ENCODE results near the gene RTBDN. TPM values are rescaled to one million over a fixed set of nuclear protein-coding genes. Genes with fewer than 3 reads are reported as not detected.

RTBDN gene
- total and polyA plus RNA-seq, 10 of the 15 experiments (the other 5 are each of a cell fraction or from before 2014, with no cell fraction given): 0.45 TPM; not detected in 9

DNA sequence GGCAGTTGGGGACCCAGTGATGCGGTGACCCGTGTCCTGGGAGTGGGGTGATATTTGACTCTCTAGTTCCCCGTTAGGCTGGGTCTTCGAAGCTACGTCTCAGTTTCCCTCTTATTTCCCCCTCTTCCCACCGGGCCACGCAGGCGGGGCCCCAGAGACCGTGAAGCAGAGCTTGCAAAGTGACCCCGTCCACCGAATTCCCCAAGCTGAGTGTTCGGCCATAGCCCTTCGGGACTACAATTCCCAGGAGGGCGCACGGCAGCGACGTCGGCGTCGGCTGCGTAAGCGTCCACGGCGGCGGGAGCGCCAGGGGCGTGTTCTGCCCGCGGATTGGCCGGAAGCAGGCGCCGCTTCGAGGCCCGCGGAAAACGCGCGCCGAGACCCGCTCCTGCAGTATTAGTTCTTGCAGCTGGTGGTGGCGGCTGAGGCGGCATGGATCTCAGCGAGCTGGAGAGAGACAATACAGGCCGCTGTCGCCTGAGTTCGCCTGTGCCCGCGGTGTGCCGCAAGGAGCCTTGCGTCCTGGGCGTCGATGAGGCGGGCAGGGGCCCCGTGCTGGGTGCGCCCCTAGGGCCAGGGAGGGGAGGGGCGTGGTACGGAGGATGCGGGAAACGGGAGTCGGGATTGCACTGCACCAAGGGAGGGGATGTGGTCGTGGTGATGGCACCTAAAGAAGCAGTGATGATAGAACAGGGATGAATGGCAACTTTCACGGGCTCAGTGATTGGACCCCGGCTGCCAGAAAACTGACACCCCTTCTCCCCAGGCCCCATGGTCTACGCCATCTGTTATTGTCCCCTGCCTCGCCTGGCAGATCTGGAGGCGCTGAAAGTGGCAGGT lies 27.9 kb downstream of the RTBDN start, which contains the start of gene RNASEH2A (continued):
- TF ChIP-seq, protein P1, sequence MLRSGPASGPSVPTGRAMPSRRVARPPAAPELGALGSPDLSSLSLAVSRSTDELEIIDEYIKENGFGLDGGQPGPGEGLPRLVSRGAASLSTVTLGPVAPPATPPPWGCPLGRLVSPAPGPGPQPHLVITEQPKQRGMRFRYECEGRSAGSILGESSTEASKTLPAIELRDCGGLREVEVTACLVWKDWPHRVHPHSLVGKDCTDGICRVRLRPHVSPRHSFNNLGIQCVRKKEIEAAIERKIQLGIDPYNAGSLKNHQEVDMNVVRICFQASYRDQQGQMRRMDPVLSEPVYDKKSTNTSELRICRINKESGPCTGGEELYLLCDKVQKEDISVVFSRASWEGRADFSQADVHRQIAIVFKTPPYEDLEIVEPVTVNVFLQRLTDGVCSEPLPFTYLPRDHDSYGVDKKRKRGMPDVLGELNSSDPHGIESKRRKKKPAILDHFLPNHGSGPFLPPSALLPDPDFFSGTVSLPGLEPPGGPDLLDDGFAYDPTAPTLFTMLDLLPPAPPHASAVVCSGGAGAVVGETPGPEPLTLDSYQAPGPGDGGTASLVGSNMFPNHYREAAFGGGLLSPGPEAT (IDR thresholded peaks at IDR 0.05; ENCODE audit: low read depth): peak; percentile 41; the same call in 1 of the 2 replicates
- TF ChIP-seq GABPA (IDR thresholded peaks at IDR 0.05; ENCODE audit: low read depth): no peak
- TF ChIP-seq KDM1A (IDR thresholded peaks at IDR 0.05; ENCODE audit: borderline replicate concordance): no peak
- TF ChIP-seq NBN (IDR thresholded peaks at IDR 0.05): no peak
- TF ChIP-seq, protein P2, sequence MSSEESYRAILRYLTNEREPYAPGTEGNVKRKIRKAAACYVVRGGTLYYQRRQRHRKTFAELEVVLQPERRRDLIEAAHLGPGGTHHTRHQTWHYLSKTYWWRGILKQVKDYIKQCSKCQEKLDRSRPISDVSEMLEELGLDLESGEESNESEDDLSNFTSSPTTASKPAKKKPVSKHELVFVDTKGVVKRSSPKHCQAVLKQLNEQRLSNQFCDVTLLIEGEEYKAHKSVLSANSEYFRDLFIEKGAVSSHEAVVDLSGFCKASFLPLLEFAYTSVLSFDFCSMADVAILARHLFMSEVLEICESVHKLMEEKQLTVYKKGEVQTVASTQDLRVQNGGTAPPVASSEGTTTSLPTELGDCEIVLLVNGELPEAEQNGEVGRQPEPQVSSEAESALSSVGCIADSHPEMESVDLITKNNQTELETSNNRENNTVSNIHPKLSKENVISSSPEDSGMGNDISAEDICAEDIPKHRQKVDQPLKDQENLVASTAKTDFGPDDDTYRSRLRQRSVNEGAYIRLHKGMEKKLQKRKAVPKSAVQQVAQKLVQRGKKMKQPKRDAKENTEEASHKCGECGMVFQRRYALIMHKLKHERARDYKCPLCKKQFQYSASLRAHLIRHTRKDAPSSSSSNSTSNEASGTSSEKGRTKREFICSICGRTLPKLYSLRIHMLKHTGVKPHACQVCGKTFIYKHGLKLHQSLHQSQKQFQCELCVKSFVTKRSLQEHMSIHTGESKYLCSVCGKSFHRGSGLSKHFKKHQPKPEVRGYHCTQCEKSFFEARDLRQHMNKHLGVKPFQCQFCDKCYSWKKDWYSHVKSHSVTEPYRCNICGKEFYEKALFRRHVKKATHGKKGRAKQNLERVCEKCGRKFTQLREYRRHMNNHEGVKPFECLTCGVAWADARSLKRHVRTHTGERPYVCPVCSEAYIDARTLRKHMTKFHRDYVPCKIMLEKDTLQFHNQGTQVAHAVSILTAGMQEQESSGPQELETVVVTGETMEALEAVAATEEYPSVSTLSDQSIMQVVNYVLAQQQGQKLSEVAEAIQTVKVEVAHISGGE (CRISPR knock-in tag; IDR thresholded peaks at IDR 0.05): no peak
- TF ChIP-seq YY1 (IDR thresholded peaks at IDR 0.05; ENCODE audit: low read depth, low read length): peak; percentile 96
- TF ChIP-seq, protein P3, sequence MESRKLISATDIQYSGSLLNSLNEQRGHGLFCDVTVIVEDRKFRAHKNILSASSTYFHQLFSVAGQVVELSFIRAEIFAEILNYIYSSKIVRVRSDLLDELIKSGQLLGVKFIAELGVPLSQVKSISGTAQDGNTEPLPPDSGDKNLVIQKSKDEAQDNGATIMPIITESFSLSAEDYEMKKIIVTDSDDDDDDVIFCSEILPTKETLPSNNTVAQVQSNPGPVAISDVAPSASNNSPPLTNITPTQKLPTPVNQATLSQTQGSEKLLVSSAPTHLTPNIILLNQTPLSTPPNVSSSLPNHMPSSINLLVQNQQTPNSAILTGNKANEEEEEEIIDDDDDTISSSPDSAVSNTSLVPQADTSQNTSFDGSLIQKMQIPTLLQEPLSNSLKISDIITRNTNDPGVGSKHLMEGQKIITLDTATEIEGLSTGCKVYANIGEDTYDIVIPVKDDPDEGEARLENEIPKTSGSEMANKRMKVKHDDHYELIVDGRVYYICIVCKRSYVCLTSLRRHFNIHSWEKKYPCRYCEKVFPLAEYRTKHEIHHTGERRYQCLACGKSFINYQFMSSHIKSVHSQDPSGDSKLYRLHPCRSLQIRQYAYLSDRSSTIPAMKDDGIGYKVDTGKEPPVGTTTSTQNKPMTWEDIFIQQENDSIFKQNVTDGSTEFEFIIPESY (IDR thresholded peaks at IDR 0.05): no peak
- TF ChIP-seq NRF1 (conservative IDR thresholded peaks at IDR 0.05; ENCODE audit: low read depth, low read length): no peak
- TF ChIP-seq, protein P4, sequence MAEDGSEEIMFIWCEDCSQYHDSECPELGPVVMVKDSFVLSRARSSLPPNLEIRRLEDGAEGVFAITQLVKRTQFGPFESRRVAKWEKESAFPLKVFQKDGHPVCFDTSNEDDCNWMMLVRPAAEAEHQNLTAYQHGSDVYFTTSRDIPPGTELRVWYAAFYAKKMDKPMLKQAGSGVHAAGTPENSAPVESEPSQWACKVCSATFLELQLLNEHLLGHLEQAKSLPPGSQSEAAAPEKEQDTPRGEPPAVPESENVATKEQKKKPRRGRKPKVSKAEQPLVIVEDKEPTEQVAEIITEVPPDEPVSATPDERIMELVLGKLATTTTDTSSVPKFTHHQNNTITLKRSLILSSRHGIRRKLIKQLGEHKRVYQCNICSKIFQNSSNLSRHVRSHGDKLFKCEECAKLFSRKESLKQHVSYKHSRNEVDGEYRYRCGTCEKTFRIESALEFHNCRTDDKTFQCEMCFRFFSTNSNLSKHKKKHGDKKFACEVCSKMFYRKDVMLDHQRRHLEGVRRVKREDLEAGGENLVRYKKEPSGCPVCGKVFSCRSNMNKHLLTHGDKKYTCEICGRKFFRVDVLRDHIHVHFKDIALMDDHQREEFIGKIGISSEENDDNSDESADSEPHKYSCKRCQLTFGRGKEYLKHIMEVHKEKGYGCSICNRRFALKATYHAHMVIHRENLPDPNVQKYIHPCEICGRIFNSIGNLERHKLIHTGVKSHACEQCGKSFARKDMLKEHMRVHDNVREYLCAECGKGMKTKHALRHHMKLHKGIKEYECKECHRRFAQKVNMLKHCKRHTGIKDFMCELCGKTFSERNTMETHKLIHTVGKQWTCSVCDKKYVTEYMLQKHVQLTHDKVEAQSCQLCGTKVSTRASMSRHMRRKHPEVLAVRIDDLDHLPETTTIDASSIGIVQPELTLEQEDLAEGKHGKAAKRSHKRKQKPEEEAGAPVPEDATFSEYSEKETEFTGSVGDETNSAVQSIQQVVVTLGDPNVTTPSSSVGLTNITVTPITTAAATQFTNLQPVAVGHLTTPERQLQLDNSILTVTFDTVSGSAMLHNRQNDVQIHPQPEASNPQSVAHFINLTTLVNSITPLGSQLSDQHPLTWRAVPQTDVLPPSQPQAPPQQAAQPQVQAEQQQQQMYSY (CRISPR knock-in tag; IDR thresholded peaks at IDR 0.05): no peak
- TF ChIP-seq, protein P5, sequence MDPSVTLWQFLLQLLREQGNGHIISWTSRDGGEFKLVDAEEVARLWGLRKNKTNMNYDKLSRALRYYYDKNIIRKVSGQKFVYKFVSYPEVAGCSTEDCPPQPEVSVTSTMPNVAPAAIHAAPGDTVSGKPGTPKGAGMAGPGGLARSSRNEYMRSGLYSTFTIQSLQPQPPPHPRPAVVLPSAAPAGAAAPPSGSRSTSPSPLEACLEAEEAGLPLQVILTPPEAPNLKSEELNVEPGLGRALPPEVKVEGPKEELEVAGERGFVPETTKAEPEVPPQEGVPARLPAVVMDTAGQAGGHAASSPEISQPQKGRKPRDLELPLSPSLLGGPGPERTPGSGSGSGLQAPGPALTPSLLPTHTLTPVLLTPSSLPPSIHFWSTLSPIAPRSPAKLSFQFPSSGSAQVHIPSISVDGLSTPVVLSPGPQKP (IDR thresholded peaks at IDR 0.05; ENCODE audit: low read depth, low read length): peak; percentile 50; the same call in 1 of the 2 replicates
- TF ChIP-seq, protein P6, sequence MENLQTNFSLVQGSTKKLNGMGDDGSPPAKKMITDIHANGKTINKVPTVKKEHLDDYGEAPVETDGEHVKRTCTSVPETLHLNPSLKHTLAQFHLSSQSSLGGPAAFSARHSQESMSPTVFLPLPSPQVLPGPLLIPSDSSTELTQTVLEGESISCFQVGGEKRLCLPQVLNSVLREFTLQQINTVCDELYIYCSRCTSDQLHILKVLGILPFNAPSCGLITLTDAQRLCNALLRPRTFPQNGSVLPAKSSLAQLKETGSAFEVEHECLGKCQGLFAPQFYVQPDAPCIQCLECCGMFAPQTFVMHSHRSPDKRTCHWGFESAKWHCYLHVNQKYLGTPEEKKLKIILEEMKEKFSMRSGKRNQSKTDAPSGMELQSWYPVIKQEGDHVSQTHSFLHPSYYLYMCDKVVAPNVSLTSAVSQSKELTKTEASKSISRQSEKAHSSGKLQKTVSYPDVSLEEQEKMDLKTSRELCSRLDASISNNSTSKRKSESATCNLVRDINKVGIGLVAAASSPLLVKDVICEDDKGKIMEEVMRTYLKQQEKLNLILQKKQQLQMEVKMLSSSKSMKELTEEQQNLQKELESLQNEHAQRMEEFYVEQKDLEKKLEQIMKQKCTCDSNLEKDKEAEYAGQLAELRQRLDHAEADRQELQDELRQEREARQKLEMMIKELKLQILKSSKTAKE (IDR thresholded peaks at IDR 0.05; ENCODE audit: low read depth, poor library complexity, severe bottlenecking): no peak
